IMR-90 (cell line): ENCODE measurements around the gene FBXL16. TPM values are rescaled to one million over a fixed set of nuclear protein-coding genes. Genes with fewer than 3 reads are reported as not detected.

Experiments
- ATAC-seq: fragments of 200-7000 bp; cut with Tn5 transposase; 2 replicates; pipeline ENCODE4 v1.9.1; 2020; ENCODE audit warnings: low read depth, mild to moderate bottlenecking, moderate library complexity
- BruUV-seq: library from RNA; stranded (reverse); fragments of 400-500 nt; replicated peaks from 2 replicates; lab custom pipeline; 2021; lab: Mats Ljungman, UMichigan
- CTCF ChIA-PET: fragments of 300-600 bp; formaldehyde crosslinking; extraction: SDS; loops from one replicate; lab custom pipeline; 2021; ENCODE audit warnings: antibody characterized with exemption; lab: Yijun Ruan, JAX
- POLR2A ChIA-PET: fragments of 300-600 bp; sonication (Branson Sonifier 250); formaldehyde crosslinking; loops from one replicate; lab custom pipeline; 2022; ENCODE audit warnings: antibody characterized with exemption; ENCODE audit not compliant: unreplicated experiment; lab: Charles Lee
- DNase-seq: peaks from one replicate; pipeline ENCODE4 v3.0.0; 2013
- H2AFZ ChIP-seq: replicated peaks from 2 replicates; pipeline ENCODE3; 2013; ENCODE audit warnings: low read length, mild to moderate bottlenecking; ENCODE audit not compliant: poor library complexity
- H2AK5ac ChIP-seq: 2 replicates; pipeline ENCODE4 v1.6.1; 2013; ENCODE audit warnings: low read depth, low read length, inconsistent platforms
- H2AK9ac ChIP-seq: replicated peaks from 2 replicates; pipeline ENCODE3; 2013; ENCODE audit warnings: mild to moderate bottlenecking, low read depth, low read length, moderate library complexity; ENCODE audit not compliant: poor library complexity
- H2BK120ac ChIP-seq: 2 replicates; pipeline ENCODE4 v1.6.1; 2013; ENCODE audit warnings: low read depth, low read length, inconsistent platforms
- H2BK15ac ChIP-seq: 3 replicates; pipeline ENCODE4 v1.6.1; 2013; ENCODE audit warnings: low read depth, low read length, inconsistent platforms
- H2BK20ac ChIP-seq: 2 replicates; pipeline ENCODE4 v1.6.1; 2013; ENCODE audit warnings: low read depth, mild to moderate bottlenecking, inconsistent platforms, low read length, moderate library complexity
- H2BK5ac ChIP-seq: 2 replicates; pipeline ENCODE4 v1.6.1; 2013; ENCODE audit warnings: mild to moderate bottlenecking, low read depth, low read length, inconsistent platforms; ENCODE audit not compliant: poor library complexity, severe bottlenecking
- H3K14ac ChIP-seq: replicated peaks from 2 replicates; pipeline ENCODE4 v1.6.1; 2013; ENCODE audit warnings: low read depth, low read length, inconsistent platforms
- H3K18ac ChIP-seq: 2 replicates; pipeline ENCODE4 v1.6.1; 2013; ENCODE audit warnings: low read depth, low read length, control low read depth
- H3K23ac ChIP-seq: 2 replicates; pipeline ENCODE4 v1.6.1; 2013; ENCODE audit warnings: low read depth, low read length, inconsistent platforms
- H3K27ac ChIP-seq: 2 replicates; pipeline ENCODE4 v1.5.1; 2013; ENCODE audit warnings: mild to moderate bottlenecking, control low read depth, low read length; ENCODE audit not compliant: insufficient read depth
- H3K27me3 ChIP-seq: 2 replicates; pipeline ENCODE4 v1.6.1; 2013; ENCODE audit warnings: low read length; ENCODE audit not compliant: control insufficient read depth, insufficient read depth
- H3K36me3 ChIP-seq: 2 replicates; pipeline ENCODE4 v1.6.1; 2013; ENCODE audit warnings: low read length, mixed read lengths; ENCODE audit not compliant: control insufficient read depth, insufficient read depth
- H3K4ac ChIP-seq: 2 replicates; pipeline ENCODE4 v1.6.1; 2013; ENCODE audit warnings: low read depth, low read length, inconsistent platforms
- H3K4me1 ChIP-seq: 2 replicates; pipeline ENCODE4 v1.6.1; 2013; ENCODE audit warnings: low read length, mixed read lengths; ENCODE audit not compliant: control insufficient read depth, insufficient read depth
- H3K4me2 ChIP-seq: 2 replicates; pipeline ENCODE4 v1.6.1; 2013; ENCODE audit warnings: low read depth, mild to moderate bottlenecking, control low read depth, low read length, moderate library complexity
- H3K4me3 ChIP-seq: 2 replicates; pipeline ENCODE4 v1.5.1; 2013; ENCODE audit warnings: low read depth, mild to moderate bottlenecking, control low read depth, low read length, moderate library complexity; ENCODE audit not compliant: insufficient read depth
- H3K56ac ChIP-seq: 2 replicates; pipeline ENCODE4 v1.6.1; 2013; ENCODE audit warnings: low read length, inconsistent platforms; ENCODE audit not compliant: insufficient read depth; ENCODE audit errors: extremely low read depth
- H3K79me1 ChIP-seq, 2 experiments: 2 replicates each; pipeline ENCODE4 v1.6.1; 2013; ENCODE audit warnings: low read length in 2 of 2, inconsistent platforms in 1 of 2, low read depth in 1 of 2
- H3K9ac ChIP-seq: 2 replicates; pipeline ENCODE4 v1.6.1; 2013; ENCODE audit warnings: low read depth, low read length, control low read depth
- H3K9me1 ChIP-seq: 2 replicates; pipeline ENCODE4 v1.6.1; 2013; ENCODE audit warnings: low read length, inconsistent platforms; ENCODE audit not compliant: insufficient read depth
- H3K9me3 ChIP-seq: 2 replicates; pipeline ENCODE4 v1.6.1; 2013; ENCODE audit warnings: low read length; ENCODE audit not compliant: control insufficient read depth, insufficient read depth
- H4K20me1 ChIP-seq: 2 replicates; pipeline ENCODE4 v1.6.1; 2013; ENCODE audit warnings: low read length, inconsistent platforms; ENCODE audit not compliant: insufficient read depth
- H4K5ac ChIP-seq: 2 replicates; pipeline ENCODE4 v1.6.1; 2013; ENCODE audit warnings: mild to moderate bottlenecking, low read depth, low read length, control low read depth
- H4K8ac ChIP-seq, 2 experiments: 2 replicates each; pipeline ENCODE4 v1.6.1; 2013; ENCODE audit warnings: low read depth in 2 of 2, low read length in 2 of 2, control low read depth in 1 of 2, inconsistent platforms in 1 of 2
- H4K91ac ChIP-seq: 2 replicates; pipeline ENCODE4 v1.6.1; 2013; ENCODE audit warnings: low read depth, low read length, inconsistent platforms; ENCODE audit not compliant: insufficient read depth
- BHLHE40 ChIP-seq: fragments of 150-350 bp; IDR thresholded peaks from 2 replicates; pipeline ENCODE4 v1.6.1; 2016; ENCODE audit warnings: mild to moderate bottlenecking, low read depth, low read length
- CEBPB ChIP-seq: IDR thresholded peaks from 2 replicates; pipeline ENCODE4 v1.6.1; 2012; ENCODE audit warnings: low read depth, low read length, improper control_type of control experiment
- CHD1 ChIP-seq: IDR thresholded peaks from 2 replicates; pipeline ENCODE4 v1.6.1; 2012; ENCODE audit warnings: low read depth, low read length, improper control_type of control experiment
- CTCF ChIP-seq: conservative IDR thresholded peaks from 2 replicates; pipeline ENCODE4 v1.5.1; 2012; ENCODE audit warnings: mild to moderate bottlenecking, low read depth, low read length, improper control_type of control experiment
- FOS ChIP-seq: fragments of 150-350 bp; IDR thresholded peaks from 2 replicates; pipeline ENCODE4 v1.6.1; 2016; ENCODE audit warnings: low read depth, low read length
- MAFK ChIP-seq: IDR thresholded peaks from 2 replicates; pipeline ENCODE4 v1.6.1; 2012; ENCODE audit warnings: low read depth, low read length, improper control_type of control experiment
- MXI1 ChIP-seq: IDR thresholded peaks from 2 replicates; pipeline ENCODE4 v1.6.1; 2012; ENCODE audit warnings: low read depth, mild to moderate bottlenecking, low read length, moderate library complexity, borderline replicate concordance
- NFE2L2 ChIP-seq: fragments of 150-350 bp; IDR thresholded peaks from 2 replicates; pipeline ENCODE4 v1.6.1; 2016; ENCODE audit warnings: low read depth, mild to moderate bottlenecking, low read length
- POLR2A ChIP-seq: IDR thresholded peaks from 2 replicates; pipeline ENCODE4 v1.6.1; 2012; ENCODE audit warnings: mild to moderate bottlenecking, low read depth, low read length
- RAD21 ChIP-seq: IDR thresholded peaks from 2 replicates; pipeline ENCODE4 v1.6.1; 2012; ENCODE audit warnings: low read length, improper control_type of control experiment
- RCOR1 ChIP-seq: IDR thresholded peaks from 2 replicates; pipeline ENCODE4 v1.6.1; 2012; ENCODE audit warnings: mild to moderate bottlenecking, low read length, improper control_type of control experiment; ENCODE audit not compliant: insufficient replicate concordance
- RFX5 ChIP-seq: IDR thresholded peaks from 2 replicates; pipeline ENCODE4 v1.8.0; 2012; ENCODE audit warnings: low read depth, mild to moderate bottlenecking, low read length, moderate library complexity
- SMC3 ChIP-seq: fragments of 150-350 bp; IDR thresholded peaks from 2 replicates; pipeline ENCODE4 v1.6.1; 2016; ENCODE audit warnings: low read depth, mild to moderate bottlenecking, antibody characterized with exemption, low read length, moderate library complexity
- USF2 ChIP-seq: fragments of 150-350 bp; IDR thresholded peaks from 2 replicates; pipeline ENCODE4 v1.6.1; 2017; ENCODE audit warnings: mild to moderate bottlenecking, antibody characterized with exemption, low read length, low read depth
- WGBS, 2 experiments: methylation state at CpG; one replicate each; pipeline versions ENCODE4 v1.1.5 to v1.1.7; 2013; ENCODE audit warnings: missing lambda C conversion rate in 2 of 2; ENCODE audit not compliant: insufficient read length in 1 of 2; ENCODE audit errors: extremely low coverage in 2 of 2; 5-methylcytosine and 5-hydroxymethylcytosine counted together
- dilution Hi-C: fragments of 300-500 bp; cut with HindIII; formaldehyde crosslinking; loops from one replicate; pipeline ENCODE4 v1.14.3; 2018; ENCODE audit warnings: low sequenced_read_pairs; ENCODE audit not compliant: unreplicated experiment
- in situ Hi-C: fragments of 300-500 bp; cut with MboI; formaldehyde crosslinking; loops from 3 replicates; pipeline ENCODE4 v1.14.3; 2019; ENCODE audit warnings: low sequenced_read_pairs, inconsistent platforms, mixed read lengths
- intact Hi-C: fragments of 100-400 bp; cut with micrococcal nuclease; formaldehyde crosslinking; loops from 2 replicates; pipeline ENCODE4 v1.10.0; 2022
- polyA plus RNA-seq, 3 experiments: library from polyadenylated mRNA; depleted of rRNA; stranded (reverse); fragments of >200 nt; gene quantifications; 2 replicates each; pipeline ENCODE4 v1.2.3, GENCODE V29; 2012; ENCODE audit warnings: low replicate concordance in 1 of 3
- total RNA-seq: library from RNA; depleted of rRNA; stranded (reverse); fragments of >200 nt; gene quantifications from 2 replicates; pipeline ENCODE4 v1.2.3, GENCODE V29; 2012

The FBXL16 gene
- total and polyA plus RNA-seq, 2 of the 4 experiments (the other 2 are of a cell fraction) = 0.18 to 2.2 TPM

- TF ChIP-seq CEBPB = no peak
Observed at GRCh38 chr16:658679-659571, 46.7 kb downstream of the FBXL16 start (continued).

GRCh38 chr16:657487-657886, 48.1 kb downstream of the FBXL16 start:
- Histone ChIP-seq H3K4me3 (no peak overlapping the region), H3K36me3 (peaks cover 4% of the 10 kb centered on the region), H2AFZ (no peak overlapping the region), H3K56ac (no peak overlapping the region), H3K18ac (no peak overlapping the region), H3K9me1 (no peaks in the 10 kb centered on the region), H2BK120ac (no peak overlapping the region), H4K20me1 (no peaks in the 10 kb centered on the region), H3K9me3 (no peaks in the 10 kb centered on the region), H3K4me2 (no peak overlapping the region), H3K23ac (no peak overlapping the region), H4K5ac (no peak overlapping the region), H3K9ac (no peak overlapping the region), H3K4me1 (peaks cover 5% of the 10 kb centered on the region), H2AK5ac (no peak overlapping the region), H2BK20ac (no peak overlapping the region), H2AK9ac (no peak overlapping the region), H3K4ac (no peak overlapping the region), H2BK15ac (no peak overlapping the region), H3K14ac (no peak overlapping the region), H3K79me1 (no peaks in the 10 kb centered on the region; a peak in 1 of 4 replicates), H3K27ac (no peak overlapping the region), H4K8ac (no peak overlapping the region), H4K91ac (no peak overlapping the region), H3K27me3 (no peaks in the 10 kb centered on the region), H2BK5ac (no peak overlapping the region)
- intact Hi-C loops = no loop called here
- 90% methylated on average over 5 of the region's 22 CpGs; no CpG with 5 or more reads in 1 of the 2 experiments for WGBS, 2 experiments
- no TSS peak for BruUV-seq
- dilution Hi-C loops = no loop called here
- DNase-seq = no peak
- no peak for ATAC-seq
- in situ Hi-C loops = no loop called here
- POLR2A ChIA-PET = no interaction called here
- CTCF ChIA-PET = no interaction called here
- TF ChIP-seq FOS (no peak), NFE2L2 (no peak), BHLHE40 (no peak), CEBPB (no peak), MAFK (no peak), RAD21 (no peak), POLR2A (no peak), CTCF (no peak), SMC3 (no peak), CHD1 (no peak), USF2 (no peak), RFX5 (no peak), RCOR1 (no peak), MXI1 (no peak)
